ENCODE results near the gene TBC1D32.
"Not testable (repeated sequence)": the region's sequence is repeated elsewhere in the genome, so short reads cannot be mapped to it uniquely, and the experiment has no call there.

Gene TBC1D32

GRCh38 chr6:121334299-121335086 lies at the start of gene TBC1D32:
Gene TBC1D32 (minus strand): TSS chr6:121334480. CDS start chr6:121334430, 50 bp downstream.
- Histone ChIP-seq H3K27me3 (ENCODE audit: insufficient read depth, low read length) (no peaks in the 10 kb centered on the region), H3K36me3 (ENCODE audit: insufficient read depth, low read length) (no peaks in the 10 kb centered on the region), H3K4me3 (ENCODE audit: low read depth, low read length) (peak within 1 kb of the TSS; percentile 85), H3K27ac (ENCODE audit: low read depth, low read length) (peak within 1 kb of the TSS; percentile 98), H3K4me1 (ENCODE audit: control insufficient read depth, insufficient read depth, low read length, unreplicated experiment) (peaks cover 15% of the 10 kb centered on the region), H3K79me2 (ENCODE audit: control insufficient read depth, insufficient read depth, low read length, unreplicated experiment) (peaks cover 9% of the 10 kb centered on the region), H2AFZ (ENCODE audit: low read length, unreplicated experiment) (peak within 1 kb of the TSS; percentile 96)

GRCh38 chr6:121383478-121383877 lies 49.2 kb upstream of the TBC1D32 start:
- H3K36me3 ChIP-seq (ENCODE audit: insufficient read depth, low read length) = no peaks in the 10 kb centered on the region
- H2AFZ ChIP-seq (ENCODE audit: low read length, unreplicated experiment) = peak overlapping the region; percentile 46
- H3K27me3 ChIP-seq (ENCODE audit: insufficient read depth, low read length) = no peaks in the 10 kb centered on the region
- no peak overlapping the region for H3K4me3 ChIP-seq (ENCODE audit: low read depth, low read length)
- no peaks in the 10 kb centered on the region for H3K4me1 ChIP-seq (ENCODE audit: control insufficient read depth, insufficient read depth, low read length, unreplicated experiment)
- no peak overlapping the region for H3K27ac ChIP-seq (ENCODE audit: low read depth, low read length)
- no peaks in the 10 kb centered on the region for H3K79me2 ChIP-seq (ENCODE audit: control insufficient read depth, insufficient read depth, low read length, unreplicated experiment)

- H3K27me3 ChIP-seq (ENCODE audit: insufficient read depth, low read length) = no peaks in the 10 kb centered on the region
- no peak overlapping the region for H2AFZ ChIP-seq (ENCODE audit: low read length, unreplicated experiment)
- H3K79me2 ChIP-seq (ENCODE audit: control insufficient read depth, insufficient read depth, low read length, unreplicated experiment) = no peaks in the 10 kb centered on the region
- no peaks in the 10 kb centered on the region for H3K4me1 ChIP-seq (ENCODE audit: control insufficient read depth, insufficient read depth, low read length, unreplicated experiment)
- H3K36me3 ChIP-seq (ENCODE audit: insufficient read depth, low read length) = no peaks in the 10 kb centered on the region
- H3K27ac ChIP-seq (ENCODE audit: low read depth, low read length) = no peak overlapping the region
- no peak overlapping the region for H3K4me3 ChIP-seq (ENCODE audit: low read depth, low read length)
Measured at GRCh38 chr6:121382467-121383121, 48.3 kb upstream of the TBC1D32 start.

GRCh38 chr6:121376411-121376810 lies 42.1 kb upstream of the TBC1D32 start:
- Histone ChIP-seq H2AFZ (ENCODE audit: low read length, unreplicated experiment) (no peak overlapping the region), H3K79me2 (ENCODE audit: control insufficient read depth, insufficient read depth, low read length, unreplicated experiment) (no peaks in the 10 kb centered on the region), H3K27me3 (ENCODE audit: insufficient read depth, low read length) (no peaks in the 10 kb centered on the region), H3K27ac (ENCODE audit: low read depth, low read length) (no peak overlapping the region), H3K4me3 (ENCODE audit: low read depth, low read length) (no peak overlapping the region), H3K4me1 (ENCODE audit: control insufficient read depth, insufficient read depth, low read length, unreplicated experiment) (no peaks in the 10 kb centered on the region), H3K36me3 (ENCODE audit: insufficient read depth, low read length) (no peaks in the 10 kb centered on the region)

GRCh38 chr6:121374219-121374618 lies 39.9 kb upstream of the TBC1D32 start:
- H3K79me2 ChIP-seq (ENCODE audit: control insufficient read depth, insufficient read depth, low read length, unreplicated experiment); H3K27me3 ChIP-seq (ENCODE audit: insufficient read depth, low read length); H2AFZ ChIP-seq (ENCODE audit: low read length, unreplicated experiment); H3K27ac ChIP-seq (ENCODE audit: low read depth, low read length); H3K4me1 ChIP-seq (ENCODE audit: control insufficient read depth, insufficient read depth, low read length, unreplicated experiment); H3K36me3 ChIP-seq (ENCODE audit: insufficient read depth, low read length); H3K4me3 ChIP-seq (ENCODE audit: low read depth, low read length): not testable (repeated sequence)

GRCh38 chr6:121365536-121366521 lies 31.5 kb upstream of the TBC1D32 start:
- no peak overlapping the region for H3K4me3 ChIP-seq (ENCODE audit: low read depth, low read length)
- H3K4me1 ChIP-seq (ENCODE audit: control insufficient read depth, insufficient read depth, low read length, unreplicated experiment) = no peaks in the 10 kb centered on the region
- no peaks in the 10 kb centered on the region for H3K27me3 ChIP-seq (ENCODE audit: insufficient read depth, low read length)
- H3K79me2 ChIP-seq (ENCODE audit: control insufficient read depth, insufficient read depth, low read length, unreplicated experiment) = no peaks in the 10 kb centered on the region
- H3K27ac ChIP-seq (ENCODE audit: low read depth, low read length) = no peak overlapping the region
- no peak overlapping the region for H2AFZ ChIP-seq (ENCODE audit: low read length, unreplicated experiment)
- H3K36me3 ChIP-seq (ENCODE audit: insufficient read depth, low read length) = no peaks in the 10 kb centered on the region

- Histone ChIP-seq H3K79me2 (ENCODE audit: control insufficient read depth, insufficient read depth, low read length, unreplicated experiment) (no peaks in the 10 kb centered on the region), H3K36me3 (ENCODE audit: insufficient read depth, low read length) (no peaks in the 10 kb centered on the region), H3K27me3 (ENCODE audit: insufficient read depth, low read length) (no peaks in the 10 kb centered on the region), H3K4me3 (ENCODE audit: low read depth, low read length) (no peak overlapping the region), H3K4me1 (ENCODE audit: control insufficient read depth, insufficient read depth, low read length, unreplicated experiment) (no peaks in the 10 kb centered on the region), H3K27ac (ENCODE audit: low read depth, low read length) (no peak overlapping the region), H2AFZ (ENCODE audit: low read length, unreplicated experiment) (no peak overlapping the region)
Measured at GRCh38 chr6:121356575-121356974, 22.3 kb upstream of the TBC1D32 start.

- H3K4me3 ChIP-seq (ENCODE audit: low read depth, low read length) = no peak overlapping the region
- H3K4me1 ChIP-seq (ENCODE audit: control insufficient read depth, insufficient read depth, low read length, unreplicated experiment) = no peaks in the 10 kb centered on the region
- no peak overlapping the region for H2AFZ ChIP-seq (ENCODE audit: low read length, unreplicated experiment)
- H3K27me3 ChIP-seq (ENCODE audit: insufficient read depth, low read length) = no peaks in the 10 kb centered on the region
- H3K36me3 ChIP-seq (ENCODE audit: insufficient read depth, low read length) = no peaks in the 10 kb centered on the region
- H3K27ac ChIP-seq (ENCODE audit: low read depth, low read length) = no peak overlapping the region
- H3K79me2 ChIP-seq (ENCODE audit: control insufficient read depth, insufficient read depth, low read length, unreplicated experiment) = no peaks in the 10 kb centered on the region
Measured at GRCh38 chr6:121354764-121355163, 20.5 kb upstream of the TBC1D32 start.

GRCh38 chr6:121352941-121353340 lies 18.7 kb upstream of the TBC1D32 start:
- Histone ChIP-seq H2AFZ (ENCODE audit: low read length, unreplicated experiment) (no peak overlapping the region), H3K4me1 (ENCODE audit: control insufficient read depth, insufficient read depth, low read length, unreplicated experiment) (no peaks in the 10 kb centered on the region)

GRCh38 chr6:121351916-121352315 lies 17.6 kb upstream of the TBC1D32 start:
- H2AFZ ChIP-seq (ENCODE audit: low read length, unreplicated experiment) = no peak overlapping the region
- no peak overlapping the region for H3K27ac ChIP-seq (ENCODE audit: low read depth, low read length)
- no peak overlapping the region for H3K4me3 ChIP-seq (ENCODE audit: low read depth, low read length)

More at GRCh38 chr6:121352941-121353340, 18.7 kb upstream of the TBC1D32 start:
- no peaks in the 10 kb centered on the region for H3K79me2 ChIP-seq (ENCODE audit: control insufficient read depth, insufficient read depth, low read length, unreplicated experiment)
- no peaks in the 10 kb centered on the region for H3K27me3 ChIP-seq (ENCODE audit: insufficient read depth, low read length)
- no peak overlapping the region for H3K4me3 ChIP-seq (ENCODE audit: low read depth, low read length)
- no peak overlapping the region for H3K27ac ChIP-seq (ENCODE audit: low read depth, low read length)
- no peaks in the 10 kb centered on the region for H3K36me3 ChIP-seq (ENCODE audit: insufficient read depth, low read length)

More at GRCh38 chr6:121351916-121352315, 17.6 kb upstream of the TBC1D32 start:
- Histone ChIP-seq H3K27me3 (ENCODE audit: insufficient read depth, low read length) (no peaks in the 10 kb centered on the region), H3K36me3 (ENCODE audit: insufficient read depth, low read length) (no peaks in the 10 kb centered on the region), H3K79me2 (ENCODE audit: control insufficient read depth, insufficient read depth, low read length, unreplicated experiment) (no peaks in the 10 kb centered on the region), H3K4me1 (ENCODE audit: control insufficient read depth, insufficient read depth, low read length, unreplicated experiment) (peaks cover 4% of the 10 kb centered on the region)

Measured in ACC112 (cell line).